K562 (cell line): ENCODE data around the gene GPATCH2L. TPM values are rescaled to one million over a fixed set of nuclear protein-coding genes. Genes with fewer than 3 reads are reported as not detected.

Source experiments
- BRD4 ChIP-seq: fragments of 200-600 bp; sonication (generic); IDR thresholded peaks from 2 replicates; pipeline ENCODE4 v1.6.1; 2017; ENCODE audit warnings: inconsistent platforms
- KDM5B ChIP-seq: fragments of 200-600 bp; sonication (generic); IDR thresholded peaks from 2 replicates; pipeline ENCODE4 v1.6.1; 2012; ENCODE audit warnings: low read depth, mild to moderate bottlenecking, moderate library complexity, low read length, control low read depth, inconsistent platforms; ENCODE audit not compliant: insufficient replicate concordance
- KLF16 ChIP-seq: IDR thresholded peaks from 2 replicates; pipeline ENCODE4 v1.6.1; 2016; ENCODE audit warnings: antibody characterized with exemption
- MAFK ChIP-seq: IDR thresholded peaks from 2 replicates; pipeline ENCODE4 v1.6.1; 2011; ENCODE audit warnings: low read length, improper control_type of control experiment
- MIER1 ChIP-seq: fragments of 450-650 bp; IDR thresholded peaks from 2 replicates; pipeline ENCODE4 v1.6.1; 2016; ENCODE audit warnings: antibody characterized with exemption, mild to moderate bottlenecking, low read depth
- PHF8 ChIP-seq: fragments of 200-600 bp; sonication (generic); IDR thresholded peaks from 2 replicates; pipeline ENCODE4 v1.6.1; 2012; ENCODE audit warnings: mixed run types, mild to moderate bottlenecking, inconsistent platforms, low read length, moderate library complexity, borderline replicate concordance
- POLR2B ChIP-seq: fragments of 450-650 bp; IDR thresholded peaks from 2 replicates; pipeline ENCODE4 v1.6.1; 2018; ENCODE audit warnings: low read depth; ENCODE audit not compliant: partially characterized antibody
- SNIP1 ChIP-seq: fragments of 450-650 bp; IDR thresholded peaks from 2 replicates; pipeline ENCODE4 v1.7.1; 2017; ENCODE audit warnings: low read depth, mild to moderate bottlenecking
- YY1 ChIP-seq, 3 experiments: IDR thresholded peaks; 2 replicates each; pipeline ENCODE4 v1.6.1; 2011; ENCODE audit warnings: low read length in 2 of 3, mild to moderate bottlenecking in 2 of 3, moderate library complexity in 2 of 3, borderline replicate concordance in 1 of 3, control low read depth in 1 of 3, low read depth in 1 of 3; ENCODE audit not compliant: insufficient read depth in 3 of 3, insufficient replicate concordance in 2 of 3, control insufficient read depth in 1 of 3, insufficient read length in 1 of 3; ENCODE audit errors: extremely low read depth in 1 of 3
- ZNF134 ChIP-seq: fragments of 250-450 bp; sonication (Bioruptor Pico); conservative IDR thresholded peaks from 2 replicates; pipeline ENCODE4 v1.4.0; 2020
- ZNF318 ChIP-seq, 2 experiments: fragments of 450-650 bp; IDR thresholded peaks; 2 replicates each; pipeline ENCODE4 v1.6.1; 2016; ENCODE audit warnings: mild to moderate bottlenecking in 2 of 2, borderline replicate concordance in 1 of 2, low read depth in 1 of 2, moderate library complexity in 1 of 2
- ZNF57 ChIP-seq: fragments of 450-650 bp; formaldehyde crosslinking; IDR thresholded peaks from 2 replicates; pipeline ENCODE4 v1.4.0; 2020; ENCODE audit warnings: mild to moderate bottlenecking, moderate library complexity
- polyA plus RNA-seq, 8 experiments: library from polyadenylated mRNA; depleted of rRNA in 4 of 8; stranded (reverse) in 5 of 8; unstranded in 3 of 8; fragments of >200 nt; fragmentation: Nextera tagmentation in 2 of 8; fragmentation: Illumina TruSeq in 1 of 8; extraction: Ambion mirVana in 2 of 8; extraction: Trizol in 1 of 8; gene quantifications; 2 replicates each; pipeline versions ENCODE4 v1.2.1 to v1.2.3, GENCODE V29; 2011 to 2014; ENCODE audit warnings: inconsistent platforms in 1 of 8, missing spikeins in 1 of 8
- total RNA-seq, 7 experiments: library from RNA; depleted of rRNA in 6 of 7; stranded (reverse); fragments of >200 nt in 6 of 7; fragmentation: Illumina TruSeq in 2 of 7; extraction: Trizol in 2 of 7; gene quantifications; 2 replicates each; pipeline versions ENCODE4 v1.2.1 to v1.2.3, GENCODE V29; 2011 to 2021; ENCODE audit warnings: low replicate concordance in 1 of 7
- TF ChIP-seq, protein P1 (sequence below): fragments of 200-800 bp; sonication (Bioruptor generic); IDR thresholded peaks from 2 replicates; pipeline ENCODE4 v1.6.1; 2017; ENCODE audit warnings: missing genetic modification characterization, missing compliant biosample characterization
- TF ChIP-seq, protein P2 (sequence below): fragments of 450-650 bp; formaldehyde crosslinking; IDR thresholded peaks from 2 replicates; pipeline ENCODE4 v1.4.0; 2020; ENCODE audit warnings: mild to moderate bottlenecking, moderate library complexity

The GPATCH2L gene
- total and polyA plus RNA-seq, 9 of the 15 experiments (the other 6 are each of a cell fraction or from before 2014, with no cell fraction given): 13.1 to 39.6 (median 20.0) TPM

DNA sequence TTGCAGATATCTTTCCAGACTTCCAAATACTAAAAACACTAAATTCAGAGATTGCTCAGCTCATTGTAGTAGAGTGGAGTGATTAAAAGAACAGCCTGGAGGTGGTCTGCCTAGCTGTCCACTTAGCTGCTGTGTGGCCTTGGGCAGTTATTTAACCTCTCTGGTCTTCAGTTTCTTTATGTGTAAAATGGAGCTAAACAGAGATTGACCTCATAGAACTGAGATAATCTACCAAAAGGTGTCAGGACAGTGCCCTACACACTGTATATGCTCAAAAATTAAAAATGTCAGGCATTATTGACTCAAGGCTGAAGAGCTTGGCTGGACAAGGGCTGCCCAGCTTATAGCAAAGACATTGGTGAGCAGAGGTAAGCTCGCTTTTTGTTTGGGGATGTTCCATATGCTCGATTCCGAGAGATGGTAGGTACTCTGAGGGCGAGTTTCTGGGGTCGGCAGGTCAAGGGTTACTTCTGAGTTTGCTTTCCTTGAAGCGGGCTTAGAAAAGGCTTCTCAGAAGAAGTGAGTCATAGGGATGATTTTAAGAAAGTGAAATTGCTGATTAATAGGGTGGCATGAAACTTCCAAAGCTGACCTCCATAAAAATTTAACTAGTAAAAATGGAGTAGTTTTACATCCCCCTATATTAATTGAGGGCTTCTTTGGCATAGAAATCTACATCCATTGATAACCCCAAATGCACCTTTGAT is 107.5 kb downstream of the GPATCH2L start (continued):
- peak; percentile 39; the same call in 1 of the 2 replicates for TF ChIP-seq MAFK
- TF ChIP-seq ZNF318 (IDR thresholded peaks at IDR 0.05; ENCODE audit: borderline replicate concordance in 1 of 2, low read depth in 1 of 2): no peak
- TF ChIP-seq, protein P1, sequence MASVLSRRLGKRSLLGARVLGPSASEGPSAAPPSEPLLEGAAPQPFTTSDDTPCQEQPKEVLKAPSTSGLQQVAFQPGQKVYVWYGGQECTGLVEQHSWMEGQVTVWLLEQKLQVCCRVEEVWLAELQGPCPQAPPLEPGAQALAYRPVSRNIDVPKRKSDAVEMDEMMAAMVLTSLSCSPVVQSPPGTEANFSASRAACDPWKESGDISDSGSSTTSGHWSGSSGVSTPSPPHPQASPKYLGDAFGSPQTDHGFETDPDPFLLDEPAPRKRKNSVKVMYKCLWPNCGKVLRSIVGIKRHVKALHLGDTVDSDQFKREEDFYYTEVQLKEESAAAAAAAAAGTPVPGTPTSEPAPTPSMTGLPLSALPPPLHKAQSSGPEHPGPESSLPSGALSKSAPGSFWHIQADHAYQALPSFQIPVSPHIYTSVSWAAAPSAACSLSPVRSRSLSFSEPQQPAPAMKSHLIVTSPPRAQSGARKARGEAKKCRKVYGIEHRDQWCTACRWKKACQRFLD (CRISPR knock-in tag): no peak
- TF ChIP-seq SNIP1: no peak
- TF ChIP-seq BRD4: no peak
- TF ChIP-seq, protein P2, sequence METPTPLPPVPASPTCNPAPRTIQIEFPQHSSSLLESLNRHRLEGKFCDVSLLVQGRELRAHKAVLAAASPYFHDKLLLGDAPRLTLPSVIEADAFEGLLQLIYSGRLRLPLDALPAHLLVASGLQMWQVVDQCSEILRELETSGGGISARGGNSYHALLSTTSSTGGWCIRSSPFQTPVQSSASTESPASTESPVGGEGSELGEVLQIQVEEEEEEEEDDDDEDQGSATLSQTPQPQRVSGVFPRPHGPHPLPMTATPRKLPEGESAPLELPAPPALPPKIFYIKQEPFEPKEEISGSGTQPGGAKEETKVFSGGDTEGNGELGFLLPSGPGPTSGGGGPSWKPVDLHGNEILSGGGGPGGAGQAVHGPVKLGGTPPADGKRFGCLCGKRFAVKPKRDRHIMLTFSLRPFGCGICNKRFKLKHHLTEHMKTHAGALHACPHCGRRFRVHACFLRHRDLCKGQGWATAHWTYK (CRISPR knock-in tag): no peak
- TF ChIP-seq KLF16: no peak
- TF ChIP-seq YY1 (IDR thresholded peaks at IDR 0.05; ENCODE audit: borderline replicate concordance in 1 of 3, control insufficient read depth in 1 of 3, extremely low read depth in 1 of 3, insufficient read depth in 3 of 3, insufficient read length in 1 of 3, insufficient replicate concordance in 2 of 3, low read depth in 1 of 3, low read length in 2 of 3): no peak
- TF ChIP-seq PHF8: no peak
- TF ChIP-seq POLR2B: no peak
- no peak for TF ChIP-seq ZNF57
- TF ChIP-seq ZNF134: no peak
- TF ChIP-seq KDM5B: no peak
- peak; percentile 65; the same call in 1 of the 2 replicates for TF ChIP-seq MIER1
